Keratinocyte (primary cell): ENCODE results near the gene RFPL1.

Experiments used
- CTCF ChIP-seq, 3 experiments: IDR thresholded peaks in 1 of 3; conservative IDR thresholded peaks in 1 of 3; optimal IDR thresholded peaks in 1 of 3; 2 replicates in 2 of 3; 3 replicates in 1 of 3; pipeline versions ENCODE3 to v1.5.1; 2011; ENCODE audit warnings: low read length in 3 of 3, mild to moderate bottlenecking in 3 of 3, moderate library complexity in 2 of 3, control low read depth in 1 of 3, inconsistent platforms in 1 of 3; ENCODE audit not compliant: insufficient read depth in 2 of 3; ENCODE audit errors: extremely low read depth in 1 of 3
- EZH2 ChIP-seq: IDR thresholded peaks from one replicate; pipeline ENCODE4 v1.6.1; 2012; ENCODE audit warnings: inconsistent platforms, mild to moderate bottlenecking, low read length, moderate library complexity

DNA sequence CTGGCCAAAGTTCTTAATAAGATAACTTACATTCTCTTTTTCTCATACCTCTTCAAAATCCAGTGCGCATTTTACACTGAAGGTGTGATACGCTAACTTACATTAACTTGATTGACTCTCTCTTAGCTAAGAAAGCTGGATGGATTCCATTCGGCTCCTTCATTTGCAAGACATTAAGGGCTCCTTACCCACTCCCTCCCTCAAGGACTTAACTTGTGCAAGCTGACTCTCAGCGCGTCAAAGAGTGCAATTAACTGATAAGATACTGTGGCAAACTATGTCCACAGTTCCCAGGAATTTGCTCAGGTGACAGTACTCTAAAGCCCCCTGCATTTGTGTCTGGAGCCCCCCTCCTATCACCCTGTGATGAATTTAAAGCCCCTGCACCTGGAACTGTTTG is 6.4 kb upstream of the RFPL1 start:
- TF ChIP-seq CTCF (optimal IDR thresholded peaks at IDR 0.05 in 1 of 3, IDR thresholded peaks at IDR 0.05 in 1 of 3, conservative IDR thresholded peaks at IDR 0.05 in 1 of 3; ENCODE audit: extremely low read depth in 1 of 3, insufficient read depth in 2 of 3, low read length in 3 of 3) (no peak), EZH2 (no peak)
